NOMO-1 treated with dmso at 0.1 percent for 144 hours (cell line): ENCODE results near the gene PRICKLE2.

ENCODE experiments used
- DNase-seq: peaks from one replicate; lab custom pipeline; 2025; ENCODE audit not compliant: unreplicated experiment; lab: John Stamatoyannopoulos, UW

The PRICKLE2 gene, protein sequence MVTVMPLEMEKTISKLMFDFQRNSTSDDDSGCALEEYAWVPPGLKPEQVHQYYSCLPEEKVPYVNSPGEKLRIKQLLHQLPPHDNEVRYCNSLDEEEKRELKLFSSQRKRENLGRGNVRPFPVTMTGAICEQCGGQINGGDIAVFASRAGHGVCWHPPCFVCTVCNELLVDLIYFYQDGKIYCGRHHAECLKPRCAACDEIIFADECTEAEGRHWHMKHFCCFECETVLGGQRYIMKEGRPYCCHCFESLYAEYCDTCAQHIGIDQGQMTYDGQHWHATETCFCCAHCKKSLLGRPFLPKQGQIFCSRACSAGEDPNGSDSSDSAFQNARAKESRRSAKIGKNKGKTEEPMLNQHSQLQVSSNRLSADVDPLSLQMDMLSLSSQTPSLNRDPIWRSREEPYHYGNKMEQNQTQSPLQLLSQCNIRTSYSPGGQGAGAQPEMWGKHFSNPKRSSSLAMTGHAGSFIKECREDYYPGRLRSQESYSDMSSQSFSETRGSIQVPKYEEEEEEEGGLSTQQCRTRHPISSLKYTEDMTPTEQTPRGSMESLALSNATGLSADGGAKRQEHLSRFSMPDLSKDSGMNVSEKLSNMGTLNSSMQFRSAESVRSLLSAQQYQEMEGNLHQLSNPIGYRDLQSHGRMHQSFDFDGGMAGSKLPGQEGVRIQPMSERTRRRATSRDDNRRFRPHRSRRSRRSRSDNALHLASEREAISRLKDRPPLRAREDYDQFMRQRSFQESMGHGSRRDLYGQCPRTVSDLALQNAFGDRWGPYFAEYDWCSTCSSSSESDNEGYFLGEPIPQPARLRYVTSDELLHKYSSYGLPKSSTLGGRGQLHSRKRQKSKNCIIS

DNA sequence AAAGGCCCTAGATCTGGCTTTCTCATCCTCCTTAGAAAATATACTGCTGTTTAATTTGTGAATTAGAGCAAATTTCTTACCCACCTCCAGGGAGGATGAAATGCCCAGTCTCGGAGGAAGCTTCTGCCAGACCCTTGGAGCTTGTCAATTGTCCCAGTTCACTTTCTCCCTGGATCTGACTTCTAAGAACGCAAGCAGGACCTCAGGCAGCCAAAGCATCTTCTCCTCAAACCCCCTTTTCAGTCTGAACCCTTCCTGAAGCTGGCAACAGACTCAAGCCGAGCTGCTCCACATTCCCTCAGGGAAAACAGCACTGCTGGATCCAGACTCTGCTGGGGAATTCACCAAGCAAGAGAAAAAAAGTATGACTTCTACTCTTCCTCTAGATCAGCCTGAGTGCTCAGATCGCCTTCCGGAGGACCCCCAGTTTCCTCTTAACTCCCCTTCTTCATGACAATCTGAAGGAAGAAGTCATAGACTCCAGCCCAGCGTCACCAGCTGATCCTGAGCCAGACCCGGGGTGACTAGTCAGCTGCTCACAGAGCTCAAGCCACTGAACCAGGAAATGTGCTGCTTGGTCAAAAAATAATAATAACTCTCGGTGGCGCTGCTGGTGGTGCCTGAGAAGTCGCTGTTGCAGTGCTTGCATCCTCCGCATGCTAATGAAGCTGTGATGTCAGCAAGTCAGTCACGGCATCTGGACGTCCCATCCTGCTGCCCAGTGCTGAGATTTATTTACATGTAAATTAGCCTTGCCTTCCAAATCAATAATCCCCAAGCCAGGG lies at the start of gene PRICKLE2:
Gene PRICKLE2 (minus strand): TSS at position 641 of the 785 bp plus-strand sequence. CDS start 26,539 bp downstream, outside the sequence.
- no peak for DNase-seq

DNA sequence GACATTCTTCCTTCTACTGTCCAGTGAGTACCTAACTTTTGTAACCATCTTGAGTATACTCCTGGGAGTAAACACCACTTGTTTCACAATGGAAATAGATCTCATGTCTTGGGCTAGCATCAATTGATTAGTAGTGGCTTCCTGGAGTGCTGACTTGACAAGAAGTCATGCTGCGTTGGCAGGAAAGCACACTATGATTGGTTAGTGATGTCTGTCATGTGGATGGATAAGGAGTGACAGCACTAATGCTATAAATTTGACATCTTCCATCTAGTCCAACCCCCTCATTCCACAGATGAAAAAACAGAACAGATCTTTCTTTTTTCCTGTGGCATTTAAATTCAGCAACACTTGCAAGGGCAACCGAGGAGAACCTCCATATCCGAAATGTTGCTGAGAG lies 47.6 kb upstream of the PRICKLE2 start:
- no peak for DNase-seq

DNA sequence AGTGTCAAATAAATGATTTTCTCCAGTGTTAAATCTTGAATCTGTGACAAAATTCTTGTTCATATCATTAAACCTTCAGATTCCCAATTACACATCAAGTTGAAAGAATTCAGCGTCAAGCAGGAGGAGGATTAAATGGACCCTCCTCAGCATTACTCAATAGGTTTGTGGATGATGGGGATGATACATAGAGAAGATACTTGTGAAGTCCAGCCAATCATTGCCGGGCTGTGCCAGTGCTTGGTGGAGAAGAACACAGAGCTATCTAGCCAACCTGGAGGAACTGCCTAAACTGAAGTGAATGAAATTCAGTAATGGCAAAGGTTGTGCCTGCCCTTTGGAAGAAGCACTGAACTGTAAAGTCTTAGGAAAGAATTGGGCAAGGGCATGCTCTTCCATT lies 47.0 kb upstream of the PRICKLE2 start:
- no peak for DNase-seq

DNA sequence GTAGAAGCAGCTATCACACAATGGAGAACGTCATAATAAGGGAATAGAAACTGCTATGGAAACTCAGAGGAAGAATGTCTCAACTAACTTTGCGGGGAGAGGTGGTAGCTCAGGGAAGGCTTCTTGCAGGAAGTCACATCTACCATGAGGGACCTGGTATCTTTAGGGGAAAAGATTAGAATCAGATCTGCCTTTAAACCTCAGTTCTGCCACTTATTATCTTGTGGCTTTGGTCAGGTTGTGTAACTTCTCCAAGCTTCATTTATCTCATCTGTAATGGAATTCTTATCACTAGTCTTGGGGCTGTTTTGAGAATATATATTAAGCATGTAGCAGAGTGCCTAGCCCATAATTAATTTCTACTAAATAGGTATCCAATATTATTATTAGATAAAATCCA lies 46.4 kb upstream of the PRICKLE2 start:
- peak; percentile 57 for DNase-seq

DNA sequence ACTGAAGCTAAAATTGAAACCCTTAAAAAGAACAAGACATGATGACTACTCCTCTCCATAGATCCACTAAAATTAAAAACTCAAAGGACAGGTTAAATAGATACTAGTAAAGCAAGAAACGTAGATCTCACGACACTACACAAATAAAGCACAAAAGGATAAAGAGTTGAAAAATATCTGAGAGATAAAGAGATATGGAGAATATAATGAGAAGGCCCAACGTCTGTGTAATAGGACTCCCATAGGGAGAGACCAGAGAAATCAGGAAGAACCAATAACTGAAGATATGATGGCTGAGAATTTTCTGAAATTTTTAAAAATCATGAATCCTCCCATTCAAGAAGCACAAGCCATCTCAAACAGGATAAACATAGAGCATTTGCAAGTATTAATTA lies 45.6 kb upstream of the PRICKLE2 start:
- DNase-seq: no peak

DNA sequence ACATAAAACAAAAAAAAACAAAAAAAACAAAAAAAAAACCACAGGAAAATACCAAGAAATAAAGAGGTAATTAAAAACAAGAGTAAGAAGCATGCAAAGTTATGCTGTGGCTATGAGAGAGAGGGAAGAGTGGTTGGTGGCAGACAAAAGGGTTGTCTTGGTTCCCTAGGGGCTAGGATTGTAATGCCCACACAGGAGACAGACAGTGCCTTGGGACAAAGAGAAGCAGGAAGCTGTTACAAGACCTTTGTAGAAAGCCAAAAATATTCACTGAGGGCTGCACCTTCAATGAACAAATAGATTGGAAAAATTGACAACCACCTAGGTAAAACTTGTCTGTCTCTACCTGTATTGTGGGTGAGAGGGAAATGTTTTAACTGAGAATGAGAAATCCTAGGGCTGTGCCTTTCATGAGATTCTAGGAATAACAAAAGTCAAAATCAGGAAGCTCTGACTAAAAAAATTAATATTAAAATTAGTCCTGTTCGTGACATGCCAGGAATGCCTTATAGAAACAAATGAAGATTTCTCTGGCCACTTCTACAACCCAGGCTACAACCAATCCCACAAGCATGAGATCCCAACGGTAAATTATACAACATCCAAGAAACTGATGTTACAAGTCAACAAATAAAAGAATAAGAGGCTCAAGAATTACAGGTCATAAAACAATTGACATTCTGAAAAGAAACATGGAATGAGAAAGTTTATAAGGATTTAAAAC lies 45.0 kb upstream of the PRICKLE2 start:
- DNase-seq: no peak

DNA sequence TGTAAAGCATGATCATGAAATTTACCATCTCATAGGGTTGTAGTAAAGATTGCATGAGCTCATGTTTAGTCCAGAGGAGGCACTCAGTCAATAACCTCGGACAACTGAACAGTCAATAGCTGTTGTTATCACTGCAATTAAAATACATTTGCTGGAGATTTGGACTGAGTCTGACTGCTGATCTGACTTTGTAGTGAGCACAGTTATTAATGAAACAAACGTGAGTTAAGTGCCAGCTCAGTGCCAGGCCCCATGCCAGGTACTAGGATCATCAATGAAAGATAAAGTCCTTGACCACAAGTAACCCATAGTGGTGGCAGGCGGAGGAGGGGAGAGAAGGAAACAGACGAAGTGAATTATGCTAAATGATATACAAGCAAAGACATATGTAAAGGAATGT lies 43.7 kb upstream of the PRICKLE2 start:
- no peak for DNase-seq

DNA sequence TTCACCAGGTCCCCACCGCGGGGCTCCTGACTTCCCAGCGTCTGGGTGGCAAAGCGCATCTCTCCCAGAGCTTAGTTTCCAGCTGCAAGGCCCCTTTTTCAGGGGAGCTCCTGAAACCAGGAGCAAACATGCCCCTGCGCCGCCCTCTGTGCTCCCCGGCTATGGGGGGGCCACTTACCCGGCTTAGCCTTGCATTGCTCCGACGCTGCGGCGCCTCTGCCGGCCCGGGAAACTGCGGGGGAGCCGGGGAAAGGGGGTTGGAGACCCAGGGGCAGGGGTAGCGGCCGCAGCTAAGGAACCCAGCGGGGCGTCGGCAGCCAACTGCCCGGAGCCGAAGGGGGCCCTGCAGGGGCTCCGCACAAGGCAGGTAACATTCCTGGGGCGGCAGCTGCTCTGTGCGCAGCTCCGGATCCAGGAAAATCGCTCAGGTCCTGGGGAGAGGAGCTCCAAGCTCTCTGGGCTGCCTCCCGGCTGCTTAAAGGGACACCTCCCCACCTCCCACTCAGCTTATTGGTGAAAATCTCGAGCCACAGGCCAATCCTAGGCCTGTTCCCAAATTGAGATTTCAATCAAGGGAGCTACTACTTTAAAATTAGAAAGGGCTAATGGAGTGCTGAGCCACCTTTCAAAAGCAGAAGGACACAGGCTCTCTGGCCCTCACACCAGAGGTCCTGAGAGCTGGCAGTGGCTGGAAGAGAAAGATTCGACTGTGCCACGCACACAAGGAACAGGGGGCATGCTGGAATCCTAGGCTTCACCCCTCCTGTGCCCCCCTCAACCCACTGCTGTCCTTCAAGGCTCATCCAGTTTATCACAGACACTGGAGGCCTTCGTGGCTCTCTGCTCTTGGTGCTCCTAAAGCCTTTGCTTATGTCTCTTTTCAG lies 42.7 kb upstream of the PRICKLE2 start:
- DNase-seq: no peak

DNA sequence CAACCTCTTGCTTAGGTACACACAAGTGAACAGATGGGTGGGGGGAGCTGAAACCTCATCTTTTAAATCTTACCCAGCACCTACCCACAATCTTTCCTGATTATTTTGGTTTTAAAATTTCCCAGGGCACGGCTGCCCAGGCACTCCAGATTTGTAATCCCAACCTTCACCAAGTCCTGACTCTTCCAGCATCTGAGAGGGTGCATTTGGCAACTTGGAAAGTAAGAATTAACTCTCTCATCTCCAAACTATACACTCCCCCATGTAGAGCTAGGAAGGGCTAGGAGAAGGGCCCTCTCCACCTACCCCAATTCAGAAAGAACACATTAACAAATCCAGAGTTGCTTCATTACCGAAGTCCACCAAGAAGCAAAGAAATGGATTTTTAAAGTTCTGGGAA lies 41.7 kb upstream of the PRICKLE2 start:
- no peak for DNase-seq

DNA sequence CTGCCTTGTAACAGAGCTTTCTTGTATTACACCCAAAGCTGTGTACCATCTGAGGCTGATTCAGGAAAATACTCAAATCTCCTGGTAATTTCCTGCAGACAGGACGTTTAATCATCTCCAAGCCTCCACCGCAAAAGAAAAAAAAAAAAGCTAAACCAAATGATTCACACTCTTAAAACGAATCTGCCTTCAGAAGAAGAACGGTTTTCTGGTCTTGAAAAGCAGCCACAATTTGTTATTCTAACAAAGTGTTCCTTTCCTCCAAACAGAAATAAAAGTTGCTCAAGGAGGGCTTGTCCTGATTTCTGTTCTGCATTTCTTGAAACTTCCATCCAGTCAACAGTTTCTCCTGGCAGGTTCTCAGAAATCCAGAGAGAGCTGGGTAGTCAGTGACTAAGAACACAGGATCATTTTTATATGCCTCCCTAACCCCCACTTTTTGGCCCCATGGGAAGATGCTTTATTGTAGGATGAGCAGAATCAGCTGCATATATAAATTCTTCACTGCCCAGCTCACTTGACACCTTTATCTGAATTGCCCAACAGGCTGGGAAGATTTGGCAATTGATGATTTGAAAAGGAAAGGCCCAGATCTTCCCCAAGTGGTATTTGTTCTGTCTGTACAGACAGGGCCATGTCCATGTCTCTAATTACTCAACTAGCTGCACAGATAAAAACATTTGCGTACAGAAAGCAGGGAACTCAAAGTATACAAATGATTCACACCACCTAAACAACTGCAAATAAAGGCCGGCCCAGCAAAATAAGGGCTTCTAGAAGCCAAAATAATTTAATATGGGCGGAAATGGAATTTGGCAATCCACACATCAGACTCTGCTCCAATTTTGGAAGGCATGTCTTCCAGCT lies 41.0 kb upstream of the PRICKLE2 start:
- peak; percentile 61 for DNase-seq

DNA sequence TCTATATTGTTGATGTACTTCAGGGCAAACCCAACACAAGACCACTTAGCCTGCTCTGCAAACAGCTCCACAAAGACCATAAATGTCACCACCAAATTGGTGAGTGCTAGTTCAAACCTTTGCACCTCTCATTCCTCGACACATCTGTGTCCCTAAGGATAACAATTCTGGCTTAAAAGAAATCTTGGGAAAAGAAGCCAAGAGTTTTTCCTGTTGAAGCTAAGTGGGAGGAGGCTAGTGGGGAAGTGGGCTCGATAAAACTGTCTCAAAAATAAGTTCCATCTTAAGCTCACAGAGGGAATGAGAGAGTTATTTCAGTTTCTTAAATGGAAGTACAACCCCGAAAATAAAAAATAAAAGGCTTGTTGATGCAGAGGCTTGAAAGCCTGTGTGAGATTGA lies 40.4 kb upstream of the PRICKLE2 start:
- DNase-seq: no peak

DNA sequence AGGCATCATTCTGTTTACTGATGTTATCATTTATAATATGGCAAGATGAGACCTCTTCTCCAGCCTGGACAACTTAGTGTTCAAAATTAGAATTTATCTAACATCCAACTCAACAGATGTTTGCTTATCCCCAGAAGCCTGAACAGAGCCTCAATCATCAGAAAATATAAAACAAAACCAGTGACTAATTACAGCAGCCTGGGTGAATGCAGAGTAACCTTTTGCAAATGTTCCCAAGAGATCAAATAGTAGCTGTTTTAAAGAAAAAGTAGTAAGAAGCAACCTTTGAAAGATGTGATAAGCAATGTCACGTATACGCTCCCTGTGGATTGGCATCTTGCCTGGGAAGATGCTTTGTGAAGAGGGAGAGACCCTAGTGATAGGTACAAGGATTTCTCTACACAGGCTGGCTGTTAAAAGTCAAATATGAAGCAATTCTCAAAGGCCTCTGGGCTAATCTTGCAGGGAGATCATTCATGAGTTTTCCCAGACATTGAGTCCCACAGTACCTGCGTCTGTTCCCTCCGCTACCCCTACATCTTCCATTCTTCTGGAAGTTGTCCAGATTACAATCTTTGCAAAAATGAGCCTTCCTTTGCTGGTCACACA lies 39.3 kb upstream of the PRICKLE2 start:
- DNase-seq: no peak

DNA sequence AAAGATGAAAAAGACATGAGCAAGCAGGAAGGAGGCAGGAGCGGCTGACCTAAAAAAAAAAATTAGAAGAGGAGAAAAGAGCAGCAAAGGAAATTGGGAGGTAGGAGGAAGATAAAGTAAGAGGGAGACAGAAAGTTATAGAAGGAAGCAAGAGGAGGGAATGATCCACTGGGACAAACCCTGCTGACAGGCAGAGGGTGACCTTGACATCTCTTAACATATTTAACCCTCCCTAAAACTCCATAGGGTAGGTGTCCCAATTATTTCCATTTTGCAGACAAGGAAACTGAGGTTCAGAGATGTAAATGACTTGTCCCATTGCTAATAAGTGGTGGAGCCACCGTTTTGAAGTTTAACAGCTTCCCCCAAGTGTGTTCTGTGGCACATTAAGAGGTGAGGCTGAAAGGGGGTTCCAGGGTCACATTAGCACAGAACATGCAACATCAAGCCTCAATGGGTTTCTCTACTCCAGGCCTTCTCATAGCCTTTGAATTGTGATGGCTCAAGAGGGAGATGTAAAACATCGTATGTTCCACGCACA lies 37.4 kb upstream of the PRICKLE2 start:
- no peak for DNase-seq

DNA sequence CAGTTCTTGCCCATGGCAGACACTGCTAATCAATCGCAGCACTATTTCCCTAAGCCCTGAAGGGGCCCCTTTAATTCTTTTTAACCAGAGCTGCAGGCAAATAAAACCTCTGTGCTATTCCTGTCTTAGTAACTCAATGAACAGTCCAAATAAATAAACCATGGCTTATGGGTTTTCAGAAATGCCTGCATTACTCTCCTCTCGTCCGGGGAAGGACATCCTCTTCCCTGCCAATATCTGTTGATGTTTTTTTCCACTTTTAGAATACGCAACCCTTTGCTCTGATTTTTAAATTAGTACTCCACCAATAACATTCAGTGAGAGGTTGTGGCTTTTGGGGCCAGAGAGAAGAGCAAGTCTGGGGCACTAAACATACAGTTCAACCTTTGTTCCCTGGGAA lies 35.2 kb upstream of the PRICKLE2 start:
- DNase-seq: no peak

DNA sequence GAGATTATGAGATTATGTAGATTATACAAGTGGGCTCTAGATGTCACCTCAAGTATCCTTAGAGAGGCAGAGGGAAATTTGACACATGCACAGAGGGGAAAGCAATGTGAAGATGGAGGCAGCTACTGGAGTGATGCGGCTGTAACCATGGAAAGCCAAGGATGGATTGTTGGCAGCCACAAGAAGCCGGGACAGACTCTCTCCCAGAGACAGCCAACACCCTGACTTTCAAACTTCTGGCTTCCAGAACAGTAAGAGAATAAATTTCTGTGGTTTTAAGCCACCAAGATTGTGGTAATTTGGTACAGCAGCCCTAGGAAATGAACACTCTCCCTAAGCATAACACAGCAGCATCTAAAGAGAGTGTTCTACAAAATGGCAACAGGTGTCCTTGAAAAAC lies 34.4 kb upstream of the PRICKLE2 start:
- DNase-seq: no peak

DNA sequence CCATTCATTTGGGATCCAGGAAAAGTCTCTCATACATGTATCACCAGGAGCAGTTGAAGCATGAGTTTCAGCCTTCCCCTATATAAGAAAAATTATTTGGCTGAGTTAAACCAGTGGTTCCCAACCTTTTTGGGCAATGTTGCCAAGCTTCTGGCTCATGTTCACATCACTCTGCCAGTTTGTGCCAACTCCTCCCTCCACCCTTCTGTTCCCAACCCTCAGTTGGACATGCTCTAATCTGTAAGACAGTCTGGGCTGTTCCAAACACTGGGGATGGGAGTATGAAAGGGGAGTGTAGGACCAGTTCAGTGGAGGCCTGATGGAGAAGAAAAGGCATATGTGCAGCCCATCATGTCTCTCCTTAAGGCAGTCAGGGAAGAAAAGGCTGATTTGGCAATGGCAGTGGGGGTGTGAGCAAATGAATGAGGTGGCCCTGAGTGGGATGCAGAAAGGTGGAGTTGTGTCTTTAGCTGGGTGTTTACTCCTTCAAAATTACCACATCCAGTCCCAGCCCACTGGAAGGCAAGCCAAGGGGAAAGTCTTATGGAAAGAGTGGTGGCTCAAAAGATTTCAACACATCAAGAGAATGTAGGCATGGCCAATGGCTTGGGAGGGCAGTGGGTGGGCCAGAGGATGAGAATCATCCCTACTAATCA lies 32.0 kb upstream of the PRICKLE2 start:
- no peak for DNase-seq

DNA sequence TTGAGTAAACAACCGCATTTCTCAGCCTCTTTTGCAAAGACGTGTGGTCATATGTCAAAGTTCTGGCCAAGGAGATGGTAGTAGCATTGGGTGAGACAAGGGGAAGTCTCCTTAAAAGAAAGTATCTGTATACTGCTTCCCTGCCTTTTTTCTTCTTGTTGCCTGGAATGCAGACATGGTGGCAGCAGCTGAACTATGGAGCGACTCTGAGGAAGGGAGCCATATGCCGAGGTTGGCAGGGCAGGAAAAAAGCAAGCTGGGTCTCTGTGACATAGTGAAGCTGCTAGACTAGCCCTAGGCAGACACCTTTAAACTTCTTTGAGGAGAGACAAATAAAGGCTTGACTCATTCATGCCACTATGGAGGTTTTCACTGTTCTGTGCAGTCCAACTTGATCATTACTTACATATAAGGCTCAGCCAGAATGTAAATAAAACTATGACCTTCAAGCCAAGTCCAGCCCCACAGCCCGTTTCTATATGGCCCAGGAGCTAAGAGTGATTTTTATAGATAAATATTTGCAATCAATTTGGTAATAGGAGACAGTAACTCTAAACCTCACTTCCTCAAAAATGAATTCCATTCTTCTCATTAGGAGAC lies 30.6 kb upstream of the PRICKLE2 start:
- DNase-seq: no peak
